ENCODE measurements around the gene MAP2K1. TPM values are rescaled to one million over a fixed set of nuclear protein-coding genes. Genes with fewer than 3 reads are reported as not detected.

The MAP2K1 gene
- total and polyA plus RNA-seq, 2 donors (not counting 1 experiment from before 2014, with no cell fraction given) = 32.9 to 40.0 TPM

- Histone ChIP-seq H3K9ac (ENCODE audit: insufficient read depth, low read length) (no peak overlapping the region), H3K27ac (ENCODE audit: insufficient read depth, low read length) (peak overlapping the region; percentile 30), H3K4me3 (replicated peaks in 1 of 4; ENCODE audit: control extremely low read depth in 1 of 4, insufficient read depth in 1 of 4, low read depth in 3 of 4, low read length in 4 of 4) (peak overlapping the region; percentile 33 to 52 (median 40)), H3K79me2 (ENCODE audit: control insufficient read depth, insufficient read depth, low read length) (peaks cover 44% of the 10 kb centered on the region), H2AFZ (ENCODE audit: low read length) (no peak overlapping the region), H3K36me3 (ENCODE audit: control insufficient read depth, insufficient read depth, low read length) (no peaks in the 10 kb centered on the region), H3K27me3 (ENCODE audit: control insufficient read depth, insufficient read depth, low read length) (no peaks in the 10 kb centered on the region), H3K4me1 (ENCODE audit: control insufficient read depth, extremely low read depth, insufficient read depth, low read length) (no peaks in the 10 kb centered on the region), H4K20me1 (ENCODE audit: control insufficient read depth, extremely low read depth, insufficient read depth, low read length) (no peaks in the 10 kb centered on the region), H3K9me3 (ENCODE audit: control insufficient read depth, insufficient read depth, low read depth, low read length) (no peaks in the 10 kb centered on the region), H3K4me2 (ENCODE audit: extremely low read depth, insufficient read depth, low read length) (peak overlapping the region; percentile 85)
- peak in 1 of 2 donors; percentile 4 for DNase-seq (ENCODE audit: low read depth in 2 of 2)
- TF ChIP-seq CTCF (conservative IDR thresholded peaks at IDR 0.05 in 1 of 2, IDR thresholded peaks at IDR 0.05 in 1 of 2; ENCODE audit: low read depth in 1 of 2, low read length in 2 of 2) (no peak), EZH2 (IDR thresholded peaks at IDR 0.05; ENCODE audit: low read length, missing control alignments) (no peak)
These were observed 31.0 kb downstream of the MAP2K1 start for GRCh38 chr15:66417736-66418135.

GRCh38 chr15:66419471-66419870 lies 32.8 kb downstream of the MAP2K1 start:
- no peaks in the 10 kb centered on the region for H3K27me3 ChIP-seq (ENCODE audit: control insufficient read depth, insufficient read depth, low read length)
- no peak for DNase-seq (ENCODE audit: low read depth in 2 of 2)

GRCh38 chr15:66422347-66422746 lies 35.6 kb downstream of the MAP2K1 start:
- no peak for TF ChIP-seq CTCF (conservative IDR thresholded peaks at IDR 0.05 in 1 of 2, IDR thresholded peaks at IDR 0.05 in 1 of 2; ENCODE audit: low read depth in 1 of 2, low read length in 2 of 2)
- no peak for TF ChIP-seq EZH2 (IDR thresholded peaks at IDR 0.05; ENCODE audit: low read length, missing control alignments)
- H4K20me1 ChIP-seq (ENCODE audit: control insufficient read depth, extremely low read depth, insufficient read depth, low read length) = no peaks in the 10 kb centered on the region
- H3K4me1 ChIP-seq (ENCODE audit: control insufficient read depth, extremely low read depth, insufficient read depth, low read length) = no peaks in the 10 kb centered on the region
- H3K4me3 ChIP-seq (replicated peaks in 1 of 4; ENCODE audit: control extremely low read depth in 1 of 4, insufficient read depth in 1 of 4, low read depth in 3 of 4, low read length in 4 of 4) = no peak overlapping the region
- no peaks in the 10 kb centered on the region for H3K36me3 ChIP-seq (ENCODE audit: control insufficient read depth, insufficient read depth, low read length)
- no peaks in the 10 kb centered on the region for H3K27me3 ChIP-seq (ENCODE audit: control insufficient read depth, insufficient read depth, low read length)
- peaks cover 33% of the 10 kb centered on the region for H3K79me2 ChIP-seq (ENCODE audit: control insufficient read depth, insufficient read depth, low read length)
- H3K9ac ChIP-seq (ENCODE audit: insufficient read depth, low read length) = no peak overlapping the region
- no peak overlapping the region for H2AFZ ChIP-seq (ENCODE audit: low read length)
- no peaks in the 10 kb centered on the region for H3K9me3 ChIP-seq (ENCODE audit: control insufficient read depth, insufficient read depth, low read depth, low read length)
- no peak for DNase-seq (ENCODE audit: low read depth in 2 of 2)
- no peak overlapping the region for H3K27ac ChIP-seq (ENCODE audit: insufficient read depth, low read length)
- H3K4me2 ChIP-seq (ENCODE audit: extremely low read depth, insufficient read depth, low read length) = no peak overlapping the region

More at GRCh38 chr15:66419471-66419870, 32.8 kb downstream of the MAP2K1 start:
- Histone ChIP-seq H3K4me1 (ENCODE audit: control insufficient read depth, extremely low read depth, insufficient read depth, low read length) (no peaks in the 10 kb centered on the region), H3K36me3 (ENCODE audit: control insufficient read depth, insufficient read depth, low read length) (no peaks in the 10 kb centered on the region), H2AFZ (ENCODE audit: low read length) (no peak overlapping the region), H4K20me1 (ENCODE audit: control insufficient read depth, extremely low read depth, insufficient read depth, low read length) (no peaks in the 10 kb centered on the region), H3K79me2 (ENCODE audit: control insufficient read depth, insufficient read depth, low read length) (peaks cover 42% of the 10 kb centered on the region), H3K4me3 (replicated peaks in 1 of 4; ENCODE audit: control extremely low read depth in 1 of 4, insufficient read depth in 1 of 4, low read depth in 3 of 4, low read length in 4 of 4) (no peak overlapping the region), H3K4me2 (ENCODE audit: extremely low read depth, insufficient read depth, low read length) (no peak overlapping the region), H3K27ac (ENCODE audit: insufficient read depth, low read length) (no peak overlapping the region), H3K9ac (ENCODE audit: insufficient read depth, low read length) (no peak overlapping the region), H3K9me3 (ENCODE audit: control insufficient read depth, insufficient read depth, low read depth, low read length) (no peaks in the 10 kb centered on the region)
- no peak for TF ChIP-seq CTCF (conservative IDR thresholded peaks at IDR 0.05 in 1 of 2, IDR thresholded peaks at IDR 0.05 in 1 of 2; ENCODE audit: low read depth in 1 of 2, low read length in 2 of 2)
- TF ChIP-seq EZH2 (IDR thresholded peaks at IDR 0.05; ENCODE audit: low read length, missing control alignments) = no peak

Measured in fibroblast of lung (primary cell).